ENCODE measurements around the gene CELF2.

The CELF2 gene

DNA sequence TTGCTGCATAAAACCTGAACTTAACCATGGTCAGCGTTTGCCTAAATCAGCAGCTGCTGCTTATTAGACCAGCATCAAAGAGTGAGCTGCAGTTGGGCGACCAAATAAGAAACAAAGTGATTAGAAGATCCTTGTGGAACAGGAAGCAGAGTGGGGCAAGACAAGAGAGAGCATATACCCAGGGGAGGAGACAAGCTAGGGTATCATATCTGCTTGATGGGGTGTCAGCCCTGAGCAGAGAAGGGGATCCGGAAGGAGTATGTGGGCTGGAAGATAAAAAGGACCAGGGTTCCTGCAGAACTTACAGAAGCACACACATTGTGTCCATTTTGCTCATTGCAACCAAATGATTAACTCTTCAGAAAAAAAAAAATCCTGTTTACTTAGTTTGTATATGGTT is 213.6 kb downstream of the CELF2 start:
- no peak for DNase-seq

DNA sequence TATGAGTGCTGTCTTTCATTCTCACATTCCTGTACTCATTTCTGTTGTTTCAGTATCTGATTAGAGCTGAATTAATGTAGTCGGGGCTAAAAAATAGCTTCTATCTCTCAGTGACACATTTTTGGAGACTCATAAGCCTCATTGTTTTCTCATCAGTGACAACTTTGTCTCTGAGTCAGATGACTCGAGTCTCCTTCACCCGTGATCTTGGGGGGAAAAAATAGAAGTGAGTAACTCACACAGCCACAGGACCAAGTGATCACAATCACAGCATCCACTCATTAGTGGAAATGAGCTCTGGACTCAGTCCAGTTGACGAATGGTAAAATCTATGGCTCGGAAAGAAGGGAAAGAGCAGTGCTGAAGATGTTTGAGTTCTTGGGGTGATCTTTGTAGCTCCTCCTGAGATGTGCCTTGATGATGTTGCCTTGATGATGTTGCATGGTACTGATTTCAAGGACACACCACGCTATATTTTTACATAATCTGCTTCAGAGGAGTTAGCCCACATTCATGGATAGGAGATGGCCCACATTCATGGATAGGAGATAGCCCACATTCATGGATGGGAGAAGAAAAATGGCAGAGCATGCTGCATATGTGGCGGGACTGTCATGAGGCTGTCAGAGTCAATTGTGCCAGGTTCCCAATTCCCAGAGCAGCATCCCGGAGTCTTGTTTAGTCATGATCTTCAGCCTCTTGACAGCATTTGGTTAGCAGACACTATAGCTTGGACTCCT is 214.7 kb downstream of the CELF2 start:
- DNase-seq, result no peak

DNA sequence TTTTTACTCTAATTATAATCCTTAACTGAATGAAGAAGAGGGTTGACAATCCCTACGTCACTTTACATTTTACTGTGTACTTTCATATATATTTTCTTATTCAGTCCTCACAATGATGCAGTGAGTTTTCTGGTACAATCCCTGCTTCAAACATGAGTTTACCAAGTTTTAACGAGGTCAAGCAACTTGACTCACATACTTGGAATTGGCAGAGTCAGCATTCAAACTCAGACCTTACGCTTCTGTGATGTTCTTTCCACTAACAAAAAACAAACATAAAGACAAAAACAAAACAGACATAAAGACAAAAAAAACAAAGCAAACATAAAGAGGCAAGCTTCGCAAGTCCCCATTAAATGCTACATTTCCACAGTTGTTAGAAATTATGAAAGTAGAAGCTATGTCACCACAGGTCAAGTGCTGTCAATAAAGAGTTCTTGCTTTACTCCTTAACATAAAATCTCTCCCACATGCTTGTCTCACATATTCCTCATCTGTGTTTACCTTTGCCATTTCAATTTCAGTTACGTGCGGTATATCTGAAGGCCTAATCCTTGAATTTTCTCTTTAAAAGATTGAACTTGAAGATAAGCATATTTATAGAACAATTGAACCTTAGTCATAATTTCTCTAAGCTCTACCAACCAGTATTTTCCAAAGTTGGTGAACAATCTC is 217.3 kb downstream of the CELF2 start:
- DNase-seq, result no peak

DNA sequence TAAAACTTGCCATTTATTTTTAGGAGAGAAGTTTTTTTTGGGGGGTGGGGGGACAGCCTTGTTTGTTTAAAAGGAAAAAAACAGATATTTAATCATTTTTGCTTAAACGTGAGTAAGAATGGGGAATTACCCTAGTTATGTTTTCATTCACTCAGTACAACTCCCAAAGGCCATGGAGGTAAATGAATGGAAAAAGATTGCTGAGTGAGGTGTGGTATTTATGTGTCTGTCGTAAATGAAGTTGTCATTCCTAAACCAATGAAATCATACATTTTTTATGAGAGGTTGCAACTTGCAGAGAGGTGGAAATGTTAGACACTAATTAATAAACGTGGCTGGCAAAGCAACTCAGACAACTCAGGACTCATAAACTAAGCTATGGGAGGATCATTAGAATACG is 218.1 kb downstream of the CELF2 start:
- DNase-seq, result no peak

DNA sequence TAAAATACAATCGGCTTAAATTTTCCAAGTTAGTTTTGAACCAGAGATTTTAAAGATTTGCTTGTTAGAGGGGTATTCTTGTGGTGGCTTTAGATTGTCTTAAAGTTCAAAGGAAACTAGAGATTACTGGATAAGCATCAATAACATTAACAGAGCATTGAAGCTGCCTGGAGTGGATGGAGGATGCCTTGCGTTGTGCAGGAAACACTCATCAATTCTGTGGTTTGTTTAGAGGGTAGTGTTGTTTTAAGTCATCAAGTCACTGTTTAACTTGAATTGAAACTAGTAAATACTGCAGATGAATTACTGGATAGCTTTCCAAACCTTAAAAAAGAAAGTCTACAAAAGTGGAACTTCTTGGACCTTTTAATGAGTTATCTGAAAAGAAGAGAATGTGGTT is 218.6 kb downstream of the CELF2 start:
- peak; percentile 63 for DNase-seq

DNA sequence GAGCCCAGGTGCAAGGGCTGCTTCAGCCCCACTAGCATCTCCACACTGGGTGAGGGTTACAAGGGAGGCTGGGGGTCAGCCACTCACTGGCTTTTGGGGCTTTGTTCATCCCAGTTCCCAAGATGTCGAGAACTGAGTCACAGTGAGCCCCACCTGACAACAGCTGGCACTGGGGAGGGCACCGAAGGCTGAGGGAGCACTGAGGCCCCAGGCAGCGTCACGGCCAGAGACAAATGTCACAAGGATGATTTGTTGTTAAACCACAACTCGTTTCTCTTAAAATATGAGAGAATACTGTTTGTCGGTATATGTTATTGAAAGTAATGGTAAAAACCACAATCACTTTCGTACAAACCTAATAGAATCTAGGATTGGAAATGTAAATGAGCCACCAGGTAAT is 219.9 kb downstream of the CELF2 start:
- DNase-seq, result peak; percentile 36

DNA sequence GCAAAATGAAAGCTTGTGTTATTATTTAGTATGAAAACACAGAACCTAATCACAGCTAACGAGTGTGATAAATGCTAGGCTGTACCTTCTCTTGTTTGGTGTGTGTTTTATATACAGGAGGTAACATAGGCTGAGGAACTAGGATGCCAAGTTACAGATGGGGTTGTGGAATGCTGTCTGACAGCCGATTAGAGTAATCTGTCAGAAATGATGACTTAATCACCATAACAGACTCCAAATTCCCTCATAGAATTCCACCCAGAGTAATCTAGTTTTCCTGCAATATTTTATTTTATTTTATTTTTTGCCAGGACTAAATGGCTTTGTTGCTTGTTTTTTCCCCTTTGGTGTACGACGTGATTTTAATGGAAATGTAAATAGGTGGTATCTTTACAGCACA is 221.2 kb downstream of the CELF2 start:
- DNase-seq, result no peak

DNA sequence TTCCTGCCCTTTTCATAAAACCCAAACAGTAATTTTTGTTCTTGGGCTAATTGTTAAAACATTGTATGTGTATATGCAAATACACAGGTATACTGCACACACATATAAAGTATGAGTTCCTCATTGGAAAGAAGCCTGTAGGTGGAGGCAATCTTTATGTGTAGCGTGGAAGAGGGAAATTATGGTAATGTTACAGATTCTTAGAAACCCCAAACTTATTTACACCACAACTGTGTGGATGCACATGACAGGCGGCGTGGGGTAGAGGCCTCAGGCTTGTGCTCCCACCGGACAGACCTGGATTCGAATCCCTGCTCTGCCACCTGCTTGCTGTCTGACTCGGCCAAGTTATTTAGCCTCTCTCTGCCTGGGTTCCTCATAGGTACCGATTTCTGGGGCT is 223.0 kb downstream of the CELF2 start:
- DNase-seq, result no peak

DNA sequence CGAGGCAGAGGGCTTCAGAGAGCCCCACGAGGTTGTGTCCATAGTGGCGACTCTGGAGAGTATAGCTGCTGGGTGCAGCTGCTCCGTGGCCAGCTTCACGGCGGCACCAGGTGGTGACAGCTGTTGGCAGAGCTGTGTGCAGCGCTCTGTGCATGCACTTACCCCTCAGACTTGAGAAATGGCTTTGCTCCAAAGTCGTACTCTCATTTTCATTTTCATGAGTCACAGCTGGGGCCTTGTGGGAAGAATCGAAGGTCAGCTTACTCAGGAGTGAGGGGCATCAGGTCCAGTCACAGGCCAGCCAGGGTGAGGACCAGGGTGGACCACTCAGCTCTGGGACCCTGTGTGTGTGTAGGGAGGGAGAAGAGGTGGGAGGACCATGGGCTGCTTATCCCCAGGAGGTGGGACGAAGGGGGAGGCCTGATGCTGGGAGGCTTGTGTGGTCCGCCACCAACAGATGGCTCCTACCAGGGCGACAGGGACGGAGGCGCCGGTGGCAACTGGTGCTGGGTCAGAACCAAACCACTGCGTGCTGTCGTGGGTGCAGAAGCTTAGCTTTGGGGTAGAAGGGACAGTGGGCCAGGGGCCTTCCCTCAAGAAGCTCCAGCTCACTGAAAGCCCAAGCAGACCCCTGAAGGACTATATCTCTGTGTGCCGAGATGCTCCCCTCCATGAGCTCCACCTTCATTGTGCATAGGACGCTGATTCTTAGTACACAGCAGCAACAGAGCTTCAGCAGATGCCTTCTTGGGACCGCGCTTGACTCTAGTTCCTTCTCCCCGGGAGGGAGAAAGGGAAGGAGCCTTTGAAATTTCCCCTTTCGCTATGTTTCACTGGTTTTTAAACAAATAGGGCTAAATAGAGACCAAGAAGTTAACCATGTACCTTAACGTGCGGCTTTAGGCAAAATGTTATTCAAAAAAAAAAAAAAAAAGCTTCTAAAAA is 225.0 kb downstream of the CELF2 start:
- DNase-seq, result no peak

DNA sequence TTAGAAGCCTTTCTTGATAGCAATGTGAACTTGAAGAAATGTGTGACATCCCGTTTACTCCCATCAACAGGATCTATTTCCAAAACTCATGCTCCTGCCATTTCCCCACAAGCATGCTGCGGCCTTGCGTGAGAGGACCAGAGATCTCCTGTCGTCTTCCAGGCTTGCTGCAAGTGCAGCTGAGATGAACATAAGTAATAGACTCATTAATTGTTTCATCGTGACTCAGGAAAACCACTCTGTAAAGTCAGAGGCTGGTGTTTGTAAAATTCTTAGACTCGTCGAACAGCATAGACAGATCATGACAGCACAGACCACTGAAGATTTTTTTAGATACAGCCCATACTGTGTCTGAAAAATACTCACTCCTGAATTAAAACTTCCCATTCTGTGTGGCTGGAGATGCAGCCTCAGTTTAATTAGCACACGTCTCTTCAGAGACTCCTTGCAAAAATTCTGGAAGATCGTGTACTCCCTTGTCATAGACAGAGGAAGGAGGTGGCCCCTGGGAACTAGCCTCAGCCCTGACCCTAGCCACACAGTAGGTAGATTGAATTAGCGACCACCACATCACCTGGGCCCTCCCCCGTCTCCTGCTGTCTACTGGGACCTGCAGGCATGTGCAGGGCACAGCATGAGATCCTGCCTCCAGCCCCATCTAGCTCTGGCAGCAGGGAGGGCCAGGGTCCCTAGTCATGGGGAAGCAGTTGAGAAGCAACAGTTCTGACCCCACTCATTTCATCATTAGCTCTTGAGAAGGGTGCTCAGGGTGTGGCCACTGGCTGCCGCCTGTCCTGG is 226.0 kb downstream of the CELF2 start:
- DNase-seq, result no peak

DNA sequence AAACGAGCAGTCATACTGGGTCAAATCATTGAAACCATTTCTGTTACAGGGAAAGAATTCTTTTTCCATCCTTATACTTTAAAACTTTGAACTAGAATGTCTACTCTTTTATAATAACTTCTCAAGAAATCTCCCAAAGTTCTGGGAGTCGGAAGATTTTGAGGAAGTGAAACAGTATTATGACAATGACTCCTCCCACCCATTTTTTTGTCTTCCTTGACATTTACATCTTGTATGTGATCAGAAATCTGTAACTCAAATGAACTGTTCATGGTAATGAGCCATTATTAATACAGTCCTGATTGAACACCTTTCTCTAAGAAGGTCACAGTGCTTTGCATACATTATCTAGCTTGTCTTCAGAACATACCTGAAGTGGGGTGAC is 227.4 kb downstream of the CELF2 start:
- no peak for DNase-seq

DNA sequence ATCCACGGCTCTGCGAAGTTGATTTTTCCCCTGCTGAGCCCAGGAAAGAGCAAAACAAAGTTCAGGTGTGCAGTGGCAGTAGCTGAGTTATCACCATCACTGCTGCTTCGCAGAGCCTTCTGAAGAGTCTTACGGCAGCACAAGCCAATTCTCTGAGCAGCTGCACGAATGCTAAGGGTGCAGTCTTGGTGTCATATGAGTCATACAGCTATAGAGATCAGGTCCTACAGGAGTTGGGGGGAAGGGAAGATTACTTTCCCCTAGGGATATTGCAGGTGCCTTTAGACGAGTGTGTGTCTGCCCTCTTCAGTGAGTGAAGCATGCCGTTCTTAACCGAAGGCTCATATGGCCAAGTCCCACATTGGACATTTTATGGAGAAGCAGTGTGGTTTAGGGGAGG is 227.8 kb downstream of the CELF2 start:
- no peak for DNase-seq

DNA sequence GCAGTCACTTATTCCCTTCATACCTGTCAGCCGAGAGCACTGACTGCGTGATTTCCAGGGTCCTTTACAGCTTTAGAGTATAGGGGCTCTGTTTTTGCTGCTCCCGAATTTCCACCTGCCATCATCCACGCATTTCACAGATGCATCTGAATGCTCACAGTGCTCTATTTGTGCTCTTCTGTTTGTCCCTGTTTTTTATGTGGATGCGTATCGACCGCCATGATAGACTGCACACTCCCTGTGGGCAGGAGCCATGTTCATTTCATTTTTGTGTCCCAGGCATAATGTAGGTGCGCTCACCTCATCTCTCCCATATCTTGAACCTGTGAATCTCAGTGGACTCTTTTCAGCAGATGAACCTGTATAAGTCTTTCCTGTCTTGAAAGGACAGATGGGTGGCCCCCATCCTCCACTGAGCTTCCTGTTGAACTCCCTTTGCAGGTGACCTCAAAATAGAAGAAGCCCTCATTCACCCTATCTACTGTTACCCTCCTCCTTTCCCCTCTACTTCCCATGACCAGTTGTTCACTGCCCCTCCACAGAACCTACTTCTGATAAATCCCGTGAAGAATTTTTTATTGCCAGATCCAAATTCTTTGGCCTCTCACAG is 228.4 kb downstream of the CELF2 start:
- no peak for DNase-seq

DNA sequence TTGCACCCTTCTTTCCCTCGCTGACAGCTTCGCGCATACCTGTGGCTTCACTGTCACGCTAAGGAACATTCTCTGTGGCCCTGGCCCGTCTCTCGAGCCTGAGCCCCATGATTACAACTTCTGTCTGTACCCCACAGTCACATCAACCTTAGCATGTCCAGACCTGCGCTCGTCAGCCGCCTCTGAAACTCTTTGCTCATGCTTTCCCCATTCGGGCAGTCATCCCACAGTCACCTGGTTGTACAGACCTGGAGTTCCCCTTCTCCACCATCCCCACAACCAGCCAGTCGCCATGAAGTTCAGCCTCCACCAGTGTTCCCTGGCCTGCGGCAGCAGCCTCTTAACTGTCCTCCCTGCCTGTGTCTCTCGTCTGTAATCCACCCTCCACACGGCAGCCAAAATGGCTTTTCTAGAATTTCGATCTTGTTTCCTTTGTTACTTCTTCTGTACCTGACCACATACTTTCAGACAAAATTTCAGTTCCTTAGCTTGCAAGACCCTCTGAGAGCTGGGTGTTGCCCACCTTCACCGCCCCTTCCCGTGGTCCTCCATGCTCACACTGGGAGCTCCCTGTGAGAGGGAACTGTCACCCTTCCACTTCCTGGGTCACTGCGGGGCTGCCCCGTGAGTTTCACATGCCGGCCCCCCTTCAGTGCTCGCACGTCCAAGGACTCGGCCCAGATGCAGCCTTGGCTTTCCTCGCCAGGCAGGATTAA is 229.2 kb downstream of the CELF2 start:
- no peak for DNase-seq

DNA sequence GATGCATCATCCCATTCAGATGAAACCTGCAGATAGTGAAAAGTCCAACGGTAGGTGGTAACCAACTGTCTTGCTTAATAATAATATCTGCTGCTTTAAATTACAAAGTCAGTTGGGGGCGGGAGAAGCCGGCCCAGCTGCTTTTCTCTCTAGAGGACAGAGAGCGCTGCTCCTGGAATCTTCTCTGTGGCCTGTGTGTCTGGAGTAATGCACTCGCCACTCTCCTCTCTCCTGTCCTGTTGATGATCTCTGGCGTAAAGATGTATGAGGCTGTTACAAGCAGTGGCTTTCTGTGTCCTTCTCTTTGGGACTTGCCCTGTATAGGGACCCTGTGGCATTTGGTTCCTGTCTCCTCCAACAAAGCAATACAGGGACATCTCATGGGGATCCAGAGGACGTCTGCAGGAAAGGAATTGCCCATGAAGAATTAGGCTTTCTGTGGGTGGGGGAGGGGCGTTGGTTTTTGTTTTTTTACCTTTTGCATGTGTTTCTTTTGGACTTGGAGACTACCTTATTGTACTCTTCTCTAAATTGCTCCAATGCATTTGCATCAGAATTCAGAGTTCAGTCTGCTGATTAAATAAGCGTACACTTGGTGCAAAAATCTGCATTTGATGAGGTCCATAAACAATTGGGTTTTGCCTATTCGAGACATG is 231.6 kb downstream of the CELF2 start:
- no peak for DNase-seq

DNA sequence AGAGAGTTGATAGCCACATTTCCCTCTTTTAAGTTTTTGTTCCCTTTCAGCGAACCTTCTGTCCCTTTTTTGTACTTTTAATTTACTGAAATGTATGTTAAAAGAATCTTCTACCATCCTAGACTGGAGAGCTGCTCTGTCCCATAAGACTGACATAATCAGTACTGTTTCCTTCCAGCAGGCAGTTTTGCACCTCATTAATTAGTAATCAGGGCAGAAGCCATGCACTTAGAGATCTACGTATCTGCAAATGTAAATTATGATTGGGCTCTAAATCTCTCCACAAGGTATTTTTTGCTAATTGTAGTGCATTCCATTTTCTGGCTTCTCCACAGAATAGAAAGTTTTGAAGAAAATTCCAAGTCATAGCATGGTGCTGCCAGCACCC is 232.1 kb downstream of the CELF2 start:
- DNase-seq, result no peak

DNA sequence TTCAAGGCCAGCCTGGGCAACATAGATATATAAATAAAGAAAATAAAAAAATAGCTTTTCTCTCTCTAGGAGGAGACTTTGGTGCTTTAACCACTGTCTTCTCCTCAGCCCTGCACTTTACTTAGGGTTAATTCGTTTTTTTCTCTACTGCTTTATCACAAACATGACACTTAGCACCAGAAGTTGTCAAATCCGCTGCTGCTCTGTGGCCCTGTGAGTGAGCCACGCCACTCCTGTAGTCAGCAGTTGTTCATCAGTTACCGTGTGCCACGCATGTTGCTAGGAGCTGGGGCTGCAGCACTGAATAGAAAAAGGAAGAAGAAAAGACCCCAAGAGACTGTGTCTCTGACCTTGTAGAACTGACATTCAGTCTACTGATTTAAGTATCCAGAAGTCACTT is 232.6 kb downstream of the CELF2 start:
- DNase-seq, result no peak

DNA sequence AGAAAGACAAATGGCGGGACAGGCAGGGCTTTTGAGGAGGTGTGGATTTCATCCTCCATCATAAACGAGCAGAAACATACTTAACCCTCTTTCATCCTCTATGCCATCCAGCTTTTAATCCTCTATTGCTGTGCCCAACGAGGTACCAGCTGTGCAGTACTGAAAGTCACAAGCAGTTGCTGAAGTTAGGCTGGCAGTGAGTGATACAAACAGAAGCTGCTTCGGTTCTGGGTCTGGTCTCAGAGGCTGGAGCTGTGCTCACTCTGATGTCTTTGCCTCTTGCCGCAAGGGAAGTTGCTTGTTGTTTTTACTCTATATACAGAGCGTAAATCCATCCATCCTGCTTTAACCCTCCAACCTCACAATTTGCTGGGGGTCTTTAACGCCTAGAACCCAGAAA is 235.2 kb downstream of the CELF2 start:
- DNase-seq, result no peak

DNA sequence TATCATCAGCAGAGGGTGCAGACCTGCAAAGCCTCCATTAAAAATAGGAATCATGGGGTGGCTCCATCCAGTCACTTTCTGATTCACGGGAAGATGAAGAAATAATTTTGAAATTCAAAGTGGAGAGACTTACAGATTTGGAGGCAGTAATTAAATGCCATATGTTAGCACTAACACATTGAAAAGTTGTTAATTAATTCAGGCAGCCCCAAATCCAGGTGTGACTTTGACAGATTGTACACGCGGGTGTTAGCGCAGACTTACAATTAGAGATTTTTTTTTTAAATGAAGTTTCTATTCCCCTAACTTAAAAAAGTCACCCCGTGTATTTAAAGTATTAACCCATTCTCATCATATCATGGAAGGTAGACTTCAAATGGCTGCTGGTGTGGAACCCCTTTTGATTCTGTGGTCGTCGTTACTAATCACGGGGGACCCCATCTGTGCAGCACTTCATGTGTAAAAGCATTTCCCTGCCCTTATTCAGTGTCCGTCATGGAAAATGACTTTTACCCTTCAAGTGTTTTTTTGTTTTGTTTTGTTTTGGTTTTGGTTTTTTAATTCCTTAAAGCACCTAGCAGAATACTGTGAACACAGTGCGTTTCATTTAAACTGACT is 235.8 kb downstream of the CELF2 start:
- DNase-seq, result no peak

DNA sequence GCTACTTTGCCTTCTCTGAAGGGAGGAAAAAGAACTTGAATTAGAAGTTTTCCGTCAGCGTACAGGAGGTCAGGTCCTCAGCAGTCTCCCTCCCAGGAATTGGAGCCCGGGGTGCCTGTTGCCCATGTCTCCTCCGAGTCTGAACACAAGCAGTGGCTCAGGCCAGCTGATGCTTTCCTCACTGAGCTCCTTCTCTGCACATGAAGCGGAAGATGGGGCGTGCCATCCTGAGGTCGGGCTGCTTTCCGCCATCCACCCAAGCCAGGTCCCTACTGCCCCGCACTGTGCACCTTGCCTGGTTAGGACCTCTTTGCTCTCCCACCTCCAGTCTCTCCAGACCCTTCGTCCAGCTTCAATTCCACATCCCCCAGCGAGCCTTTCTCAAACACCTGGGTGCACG is 237.5 kb downstream of the CELF2 start:
- DNase-seq, result no peak
